Measurements from ENCODE around the gene DYNC1H1. TPM values are rescaled to one million over a fixed set of nuclear protein-coding genes. Genes with fewer than 3 reads are reported as not detected.

The DYNC1H1 gene
- total RNA-seq, 4 donors from 2014 or later = 546 to 624 (median 593) TPM

- 32 to 36% methylated on average over 5 of the region's 5 CpGs for WGBS, 2 donors
- DNase-seq (ENCODE audit: low spot score in 2 of 2) = peak in 1 of 2 donors; percentile 88
- no peak for TF ChIP-seq CTCF (IDR thresholded peaks at IDR 0.05)
- TF ChIP-seq POLR2A (IDR thresholded peaks at IDR 0.05) = no peak
- intact Hi-C loops (cut with DNase I; ENCODE audit: low total_unique reads) = loop anchor here (10.0 kb wide), 2 partner anchors 132 to 352 kb away; partner anchors contain the start of gene ZNF839
- no peak overlapping the region for H3K4me3 ChIP-seq (ENCODE audit: low read depth, poor library complexity, severe bottlenecking)
Observed at GRCh38 chr14:101962503-101962874, 1.9 kb upstream of the DYNC1H1 start.

DNA sequence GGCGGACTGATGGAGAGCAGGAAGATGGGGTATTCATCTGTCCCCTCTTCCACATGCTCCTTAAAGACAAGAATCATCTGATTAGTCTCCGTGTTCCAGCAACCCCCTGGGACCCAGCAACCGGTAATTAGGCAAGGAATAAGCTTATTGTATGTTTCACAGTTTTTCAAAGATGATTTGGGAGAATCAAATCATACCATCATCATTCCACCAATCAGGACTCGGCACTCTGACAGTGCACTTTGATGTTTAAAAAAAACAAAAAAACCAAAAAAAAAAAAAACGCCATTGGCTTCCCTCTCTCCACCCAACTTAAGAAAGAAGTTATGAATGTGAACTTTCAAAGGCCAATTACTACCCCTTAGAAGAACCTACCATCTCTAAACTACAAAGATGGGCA is 1.3 kb upstream of the DYNC1H1 start:
- DNase-seq (ENCODE audit: low spot score in 2 of 2) = peak in 1 of 2 donors; percentile 18
- intact Hi-C loops (cut with DNase I; ENCODE audit: low total_unique reads) = loop anchor here (10.0 kb wide), 2 partner anchors 132 to 352 kb away; partner anchors contain the start of gene ZNF839
- TF ChIP-seq POLR2A (IDR thresholded peaks at IDR 0.05) (no peak), CTCF (IDR thresholded peaks at IDR 0.05) (no peak)
- H3K4me3 ChIP-seq (ENCODE audit: low read depth, poor library complexity, severe bottlenecking) = no peak overlapping the region
- 85 to 91% methylated on average over 5 of the region's 5 CpGs for WGBS, 2 donors

GRCh38 chr14:101963656-101964296 is 597 bp upstream of the DYNC1H1 start:
- H3K4me3 ChIP-seq (ENCODE audit: low read depth, poor library complexity, severe bottlenecking) = no peak overlapping the region
- intact Hi-C loops (cut with DNase I; ENCODE audit: low total_unique reads) = loop anchor here (10.0 kb wide), 2 partner anchors 131 to 351 kb away; partner anchors contain the start of gene ZNF839
- WGBS, 2 donors = 55 to 61% methylated on average over 19 to 20 of the region's 20 CpGs
- peak in 1 of 2 donors; percentile 84 for DNase-seq (ENCODE audit: low spot score in 2 of 2)
- TF ChIP-seq CTCF (IDR thresholded peaks at IDR 0.05) (no peak), POLR2A (IDR thresholded peaks at IDR 0.05) (no peak)

DNA sequence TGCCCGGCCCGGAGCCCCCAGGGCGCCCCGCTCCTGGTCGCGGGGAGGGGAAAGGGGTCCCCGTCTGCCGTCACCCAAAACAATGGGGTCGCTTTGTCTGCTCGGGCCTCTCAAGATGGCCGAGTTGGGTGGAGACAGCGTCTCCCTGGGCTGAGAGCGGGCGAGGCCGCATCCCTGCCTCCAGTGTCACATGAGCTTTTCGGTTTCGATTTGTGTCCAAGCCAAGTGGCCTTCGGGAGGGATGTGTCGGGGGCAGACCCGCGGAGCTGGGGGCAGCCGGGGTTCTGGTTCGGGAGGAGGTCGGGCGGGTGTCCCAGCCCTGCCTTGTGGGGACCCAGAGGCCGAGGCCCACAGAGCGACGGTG is 790 bp downstream of the DYNC1H1 start:
- 1 to 3% methylated on average over 10 to 25 of the region's 28 CpGs for WGBS, 2 donors
- H3K4me3 ChIP-seq (ENCODE audit: low read depth, poor library complexity, severe bottlenecking) = peak overlapping the region; percentile 99
- TF ChIP-seq POLR2A (IDR thresholded peaks at IDR 0.05) = no peak
- TF ChIP-seq CTCF (IDR thresholded peaks at IDR 0.05) = no peak
- intact Hi-C loops (cut with DNase I; ENCODE audit: low total_unique reads) = loop anchor here (10.0 kb wide), 2 partner anchors 130 to 350 kb away; partner anchors contain the start of gene ZNF839
- peak; percentile 60 to 93 for DNase-seq (ENCODE audit: low spot score in 2 of 2)

GRCh38 chr14:101965770-101966722 is 1.7 kb downstream of the DYNC1H1 start:
- H3K4me3 ChIP-seq (ENCODE audit: low read depth, poor library complexity, severe bottlenecking) = peak overlapping the region; percentile 99
- TF ChIP-seq POLR2A (IDR thresholded peaks at IDR 0.05) = no peak
- no peak for TF ChIP-seq CTCF (IDR thresholded peaks at IDR 0.05)
- peak in 1 of 2 donors; percentile 72 for DNase-seq (ENCODE audit: low spot score in 2 of 2)
- 33 to 35% methylated on average over 5 of the region's 5 CpGs for WGBS, 2 donors
- intact Hi-C loops (cut with DNase I; ENCODE audit: low total_unique reads) = loop anchor here (10.0 kb wide), 2 partner anchors 129 to 349 kb away; partner anchors contain the start of gene ZNF839

Data from lower leg skin (tissue), 4 donors.